Stomach (tissue), 4 donors: ENCODE results near the gene MUC15.

Source experiments
- CTCF ChIP-seq, 7 experiments: fragments of 450-650 bp in 4 of 7; fragments of 200-600 bp in 3 of 7; sonication (generic) in 3 of 7; IDR thresholded peaks; one replicate each; pipeline ENCODE4 v1.5.1; 2016 to 2019; ENCODE audit warnings: antibody characterized with exemption in 7 of 7, control low read depth in 2 of 7, mild to moderate bottlenecking in 1 of 7
- POLR2AphosphoS5 ChIP-seq, 3 donors: sonication (generic); formaldehyde crosslinking; IDR thresholded peaks; one replicate each; pipeline ENCODE4 v1.6.1; 2016; ENCODE audit warnings: antibody characterized with exemption in 3 of 3

DNA sequence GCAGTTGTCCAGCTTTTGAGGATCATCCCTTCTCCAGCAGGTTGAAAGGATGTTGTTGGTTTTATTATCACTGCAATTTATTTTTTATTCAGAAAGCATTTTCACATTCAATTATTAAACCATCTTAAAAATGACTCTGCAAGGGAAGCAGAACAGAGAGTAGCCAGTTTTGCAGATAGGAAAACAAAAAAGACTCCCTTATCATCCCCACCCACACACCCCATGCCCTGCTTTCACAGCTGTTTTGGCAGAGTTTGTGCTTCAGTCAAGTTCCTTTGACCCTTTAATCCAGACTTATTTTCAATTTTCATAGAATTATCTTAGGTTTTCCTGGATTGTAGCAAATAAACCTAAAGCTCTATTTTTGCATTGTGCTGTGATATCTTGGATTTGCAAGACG, 44.4 kb downstream of the MUC15 start:
- TF ChIP-seq POLR2AphosphoS5 (IDR thresholded peaks at IDR 0.05): no peak
- no peak for TF ChIP-seq CTCF (IDR thresholded peaks at IDR 0.05)
